Activated CD4-positive, alpha-beta T cell treated with anti-CD3 and anti-CD28 coated beads, Interleukin-2, amount 10 ng/mL, durations not matched to agents 7 days and 5 days (primary cell): ENCODE data around the gene ZNF609. TPM values are rescaled to one million over a fixed set of nuclear protein-coding genes. Genes with fewer than 3 reads are reported as not detected.
"Not testable (repeated sequence)": the region's sequence is repeated elsewhere in the genome, so short reads cannot be mapped to it uniquely, and the experiment has no call there.

Source experiments
- CTCF ChIA-PET: fragments of 350-600 bp; sonication (Branson Sonifier 250); formaldehyde crosslinking; loops from one replicate; lab custom pipeline; 2021; ENCODE audit warnings: antibody characterized with exemption; lab: Charles Lee
- POLR2A ChIA-PET: fragments of 350-600 bp; sonication (Branson Sonifier 250); formaldehyde crosslinking; loops from one replicate; lab custom pipeline; 2021; ENCODE audit warnings: antibody characterized with exemption; lab: Charles Lee
- DNase-seq: peaks from one replicate; pipeline ENCODE4 v3.0.0-alpha.2; 2020
- H3K27ac Mint-ChIP-seq: one replicate; pipeline ENCODE4 v1.8.0; 2021; ENCODE audit warnings: mild to moderate bottlenecking, moderate library complexity, mixed read lengths
- H3K27me3 Mint-ChIP-seq: one replicate; pipeline ENCODE4 v1.8.0; 2021; ENCODE audit warnings: mixed read lengths
- H3K36me3 Mint-ChIP-seq: one replicate; pipeline ENCODE4 v1.8.0; 2021; ENCODE audit warnings: low read depth, mixed read lengths
- H3K4me1 Mint-ChIP-seq: one replicate; pipeline ENCODE4 v1.8.0; 2021; ENCODE audit warnings: mixed read lengths
- H3K4me3 Mint-ChIP-seq: one replicate; pipeline ENCODE4 v1.8.0; 2021; ENCODE audit warnings: mild to moderate bottlenecking, moderate library complexity, mixed read lengths
- H3K9me3 Mint-ChIP-seq: one replicate; pipeline ENCODE4 v1.8.0; 2021; ENCODE audit warnings: mixed read lengths
- total RNA-seq, 2 experiments: library from RNA; stranded (reverse); gene quantifications; one replicate each; pipeline ENCODE4 v1.2.3, GENCODE V29; 2021

The ZNF609 gene
- total RNA-seq, 2 experiments from 2014 or later = 38.9 to 42.1 TPM

- H3K4me1 Mint-ChIP-seq = peaks cover 48% of the 10 kb centered on the region
- ChIA-PET CTCF (interaction anchor here (1.1 kb wide), 1 partner anchor 13 kb away, joined by 3 read pairs; no protein-coding TSS in a partner anchor), POLR2A (no interaction called here)
- H3K4me3 Mint-ChIP-seq = peak overlapping the region; percentile 62
- peak overlapping the region; percentile 87 for H3K27ac Mint-ChIP-seq
- H3K36me3 Mint-ChIP-seq = peaks cover 39% of the 10 kb centered on the region
- peaks cover 20% of the 10 kb centered on the region for H3K9me3 Mint-ChIP-seq
- no peak for DNase-seq
- no peaks in the 10 kb centered on the region for H3K27me3 Mint-ChIP-seq
Measured at GRCh38 chr15:64583983-64584382, 123.6 kb downstream of the ZNF609 start.

- H3K36me3 Mint-ChIP-seq = peaks cover 31% of the 10 kb centered on the region
- no peaks in the 10 kb centered on the region for H3K27me3 Mint-ChIP-seq
- POLR2A ChIA-PET = no interaction called here
- H3K4me3 Mint-ChIP-seq = no peak overlapping the region
- H3K9me3 Mint-ChIP-seq = peaks cover 9% of the 10 kb centered on the region
- peaks cover 64% of the 10 kb centered on the region for H3K4me1 Mint-ChIP-seq
- DNase-seq = no peak
- CTCF ChIA-PET = interaction anchor here (0.6 to 1.2 kb wide), 2 partner anchors 83 to 185 kb away, joined by 3 read pairs; no protein-coding TSS in a partner anchor
- no peak overlapping the region for H3K27ac Mint-ChIP-seq
Measured at GRCh38 chr15:64586259-64586870, 126.0 kb downstream of the ZNF609 start.

- DNase-seq = no peak
- no peak overlapping the region for H3K27ac Mint-ChIP-seq
- H3K36me3 Mint-ChIP-seq = peaks cover 26% of the 10 kb centered on the region
- ChIA-PET POLR2A (no interaction called here), CTCF (no interaction called here)
- no peaks in the 10 kb centered on the region for H3K27me3 Mint-ChIP-seq
- no peak overlapping the region for H3K4me3 Mint-ChIP-seq
- H3K9me3 Mint-ChIP-seq = peaks cover 5% of the 10 kb centered on the region
- peaks cover 62% of the 10 kb centered on the region for H3K4me1 Mint-ChIP-seq
Measured at GRCh38 chr15:64586984-64587383, 126.6 kb downstream of the ZNF609 start.

GRCh38 chr15:64589435-64590084 is 129.2 kb downstream of the ZNF609 start:
- DNase-seq = no peak
- Mint-ChIP-seq H3K27me3 (no peaks in the 10 kb centered on the region), H3K9me3 (peaks cover 2% of the 10 kb centered on the region), H3K36me3 (peaks cover 19% of the 10 kb centered on the region), H3K4me1 (peaks cover 53% of the 10 kb centered on the region), H3K4me3 (no peak overlapping the region), H3K27ac (peak overlapping the region; percentile 58)
- ChIA-PET POLR2A (interaction anchor here (0.6 kb wide), 1 partner anchor 66 kb away, joined by 3 read pairs; no protein-coding TSS in a partner anchor), CTCF (interaction anchor here (0.8 to 1.4 kb wide), 3 partner anchors 21 to 45 kb away, joined by 3 to 4 read pairs (median 3); no protein-coding TSS in a partner anchor)

GRCh38 chr15:64592845-64593244 is 132.5 kb downstream of the ZNF609 start:
- CTCF ChIA-PET, H3K9me3 Mint-ChIP-seq, H3K4me3 Mint-ChIP-seq, DNase-seq, H3K27me3 Mint-ChIP-seq: not testable (repeated sequence)
- POLR2A ChIA-PET = interaction anchor here (0.6 kb wide), 1 partner anchor 14 kb away, joined by 6 read pairs; no protein-coding TSS in a partner anchor
- Mint-ChIP-seq H3K4me1 (peaks cover 54% of the 10 kb centered on the region), H3K36me3 (peaks cover 14% of the 10 kb centered on the region), H3K27ac (peak overlapping the region; percentile 60)

- ChIA-PET CTCF (interaction anchor here (0.6 to 1.6 kb wide), 8 partner anchors 9 to 88 kb away, joined by 3 to 5 read pairs (median 3); no protein-coding TSS in a partner anchor), POLR2A (no interaction called here)
- Mint-ChIP-seq H3K27me3 (no peaks in the 10 kb centered on the region), H3K9me3 (peaks cover 2% of the 10 kb centered on the region), H3K4me1 (peaks cover 55% of the 10 kb centered on the region), H3K36me3 (peaks cover 4% of the 10 kb centered on the region), H3K4me3 (peak overlapping the region; percentile 76), H3K27ac (peak overlapping the region; percentile 95)
- DNase-seq = peak; percentile 48
Measured at GRCh38 chr15:64596701-64597476, 136.5 kb downstream of the ZNF609 start.

- Mint-ChIP-seq H3K36me3 (peaks cover 5% of the 10 kb centered on the region), H3K27ac (peak overlapping the region; percentile 95), H3K9me3 (peaks cover 2% of the 10 kb centered on the region), H3K27me3 (no peaks in the 10 kb centered on the region), H3K4me3 (peak overlapping the region; percentile 76), H3K4me1 (peaks cover 61% of the 10 kb centered on the region)
- ChIA-PET POLR2A (no interaction called here), CTCF (interaction anchor here (0.6 to 1.3 kb wide), 4 partner anchors 15 to 89 kb away, joined by 3 to 5 read pairs (median 3); no protein-coding TSS in a partner anchor)
- DNase-seq = no peak
Measured at GRCh38 chr15:64597477-64597822, 137.1 kb downstream of the ZNF609 start.

- Mint-ChIP-seq H3K36me3 (peaks cover 5% of the 10 kb centered on the region), H3K4me3 (no peak overlapping the region), H3K27me3 (no peaks in the 10 kb centered on the region), H3K4me1 (peaks cover 61% of the 10 kb centered on the region), H3K9me3 (no peaks in the 10 kb centered on the region), H3K27ac (no peak overlapping the region)
- no peak for DNase-seq
- ChIA-PET CTCF (no interaction called here), POLR2A (interaction anchor here (0.7 kb wide), 1 partner anchor 230 kb away, joined by 3 read pairs; no protein-coding TSS in a partner anchor)
Measured at GRCh38 chr15:64599226-64599625, 138.8 kb downstream of the ZNF609 start.

- peaks cover 59% of the 10 kb centered on the region for H3K4me1 Mint-ChIP-seq
- H3K27ac Mint-ChIP-seq = no peak overlapping the region
- H3K4me3 Mint-ChIP-seq = no peak overlapping the region
Measured at GRCh38 chr15:64599716-64600115, 139.3 kb downstream of the ZNF609 start.

GRCh38 chr15:64600794-64601193 is 140.4 kb downstream of the ZNF609 start:
- H3K27me3 Mint-ChIP-seq = no peaks in the 10 kb centered on the region
- peaks cover 5% of the 10 kb centered on the region for H3K36me3 Mint-ChIP-seq
- no peaks in the 10 kb centered on the region for H3K9me3 Mint-ChIP-seq
- no peak overlapping the region for H3K27ac Mint-ChIP-seq
- DNase-seq = no peak
- POLR2A ChIA-PET = no interaction called here
- CTCF ChIA-PET = interaction anchor here (1.6 kb wide), 1 partner anchor 21 kb away, joined by 3 read pairs; no protein-coding TSS in a partner anchor
- peaks cover 55% of the 10 kb centered on the region for H3K4me1 Mint-ChIP-seq
- no peak overlapping the region for H3K4me3 Mint-ChIP-seq

More at GRCh38 chr15:64599716-64600115, 139.3 kb downstream of the ZNF609 start:
- no peak for DNase-seq
- CTCF ChIA-PET = no interaction called here
- peaks cover 5% of the 10 kb centered on the region for H3K36me3 Mint-ChIP-seq
- H3K27me3 Mint-ChIP-seq = no peaks in the 10 kb centered on the region
- no peaks in the 10 kb centered on the region for H3K9me3 Mint-ChIP-seq
- POLR2A ChIA-PET = interaction anchor here (0.7 kb wide), 1 partner anchor 231 kb away, joined by 3 read pairs; no protein-coding TSS in a partner anchor

- ChIA-PET POLR2A (no interaction called here), CTCF (interaction anchor here (0.6 kb wide), 1 partner anchor 724 kb away, joined by 3 read pairs; no protein-coding TSS in a partner anchor)
- H3K36me3 Mint-ChIP-seq = peaks cover 5% of the 10 kb centered on the region
- no peak overlapping the region for H3K4me3 Mint-ChIP-seq
- DNase-seq = no peak
- H3K9me3 Mint-ChIP-seq = no peaks in the 10 kb centered on the region
- H3K27me3 Mint-ChIP-seq = no peaks in the 10 kb centered on the region
- H3K4me1 Mint-ChIP-seq = peaks cover 39% of the 10 kb centered on the region
- H3K27ac Mint-ChIP-seq = no peak overlapping the region
Measured at GRCh38 chr15:64604319-64604718, 143.9 kb downstream of the ZNF609 start.

GRCh38 chr15:64607416-64607815 is 147.0 kb downstream of the ZNF609 start:
- H3K27ac Mint-ChIP-seq, H3K9me3 Mint-ChIP-seq, H3K36me3 Mint-ChIP-seq, H3K4me3 Mint-ChIP-seq, DNase-seq, POLR2A ChIA-PET, H3K27me3 Mint-ChIP-seq: not testable (repeated sequence)
- CTCF ChIA-PET = interaction anchor here (0.6 to 1.2 kb wide), 2 partner anchors 22 to 87 kb away, joined by 3 to 7 read pairs; no protein-coding TSS in a partner anchor
- H3K4me1 Mint-ChIP-seq = peaks cover 34% of the 10 kb centered on the region
